ENCODE results near the gene IL1RAPL1. TPM values are rescaled to one million over a fixed set of nuclear protein-coding genes. Genes with fewer than 3 reads are reported as not detected.

Gene IL1RAPL1
- total RNA-seq, 2 experiments from 2014 or later = not detected

DNA sequence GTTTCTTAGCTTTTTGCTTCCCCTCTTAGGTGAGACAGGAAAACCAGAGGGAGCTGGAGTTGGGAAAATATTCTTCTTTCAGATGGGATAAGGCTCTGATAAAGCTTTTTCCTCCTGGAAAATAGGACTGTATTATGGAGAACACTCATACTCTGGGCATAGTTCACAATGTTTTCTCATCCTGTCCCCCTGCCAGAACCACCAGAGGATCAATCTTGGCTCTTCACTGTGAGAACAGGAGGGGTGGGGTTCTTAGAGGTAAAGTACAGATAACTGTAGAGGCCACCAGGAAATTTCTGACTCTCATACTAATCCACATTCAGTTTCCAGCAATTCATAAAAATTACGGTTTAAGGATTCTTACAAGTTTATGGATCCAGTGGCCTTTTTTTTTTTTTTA lies 966.3 kb downstream of the IL1RAPL1 start:
- Histone ChIP-seq H3K36me3 (ENCODE audit: insufficient read depth, low read length) (no peaks in the 10 kb centered on the region), H3K4me3 (ENCODE audit: low read length) (no peak overlapping the region), H3K9me3 (ENCODE audit: control insufficient read depth in 1 of 2, insufficient read depth in 1 of 2, low read length in 2 of 2) (no peaks in the 10 kb centered on the region), H3K27ac (ENCODE audit: low read depth in 1 of 2, low read length in 2 of 2) (no peak overlapping the region), H3K27me3 (ENCODE audit: control insufficient read depth in 1 of 2, insufficient read depth in 2 of 2, low read length in 2 of 2) (no peaks in the 10 kb centered on the region), H3K4me1 (ENCODE audit: insufficient read depth, low read length) (no peaks in the 10 kb centered on the region)
- ATAC-seq (ENCODE audit: poor library complexity) (no peak), DNase-seq (no peak)
- H3K36me3 Mint-ChIP-seq (ENCODE audit: low read depth) = no peaks in the 10 kb centered on the region
- POLR2A ChIA-PET = no interaction called here
- CTCF ChIA-PET = no interaction called here
- no peaks in the 10 kb centered on the region for H3K9me3 Mint-ChIP-seq
- intact Hi-C loops (cut with DNase I, micrococcal nuclease) = no loop called here
- H3K27ac Mint-ChIP-seq = no peak overlapping the region
- no peaks in the 10 kb centered on the region for H3K27me3 Mint-ChIP-seq
- H3K4me1 Mint-ChIP-seq (ENCODE audit: low read depth) = no peaks in the 10 kb centered on the region
- H3K4me3 Mint-ChIP-seq = no peak overlapping the region
- TF ChIP-seq, protein P1, sequence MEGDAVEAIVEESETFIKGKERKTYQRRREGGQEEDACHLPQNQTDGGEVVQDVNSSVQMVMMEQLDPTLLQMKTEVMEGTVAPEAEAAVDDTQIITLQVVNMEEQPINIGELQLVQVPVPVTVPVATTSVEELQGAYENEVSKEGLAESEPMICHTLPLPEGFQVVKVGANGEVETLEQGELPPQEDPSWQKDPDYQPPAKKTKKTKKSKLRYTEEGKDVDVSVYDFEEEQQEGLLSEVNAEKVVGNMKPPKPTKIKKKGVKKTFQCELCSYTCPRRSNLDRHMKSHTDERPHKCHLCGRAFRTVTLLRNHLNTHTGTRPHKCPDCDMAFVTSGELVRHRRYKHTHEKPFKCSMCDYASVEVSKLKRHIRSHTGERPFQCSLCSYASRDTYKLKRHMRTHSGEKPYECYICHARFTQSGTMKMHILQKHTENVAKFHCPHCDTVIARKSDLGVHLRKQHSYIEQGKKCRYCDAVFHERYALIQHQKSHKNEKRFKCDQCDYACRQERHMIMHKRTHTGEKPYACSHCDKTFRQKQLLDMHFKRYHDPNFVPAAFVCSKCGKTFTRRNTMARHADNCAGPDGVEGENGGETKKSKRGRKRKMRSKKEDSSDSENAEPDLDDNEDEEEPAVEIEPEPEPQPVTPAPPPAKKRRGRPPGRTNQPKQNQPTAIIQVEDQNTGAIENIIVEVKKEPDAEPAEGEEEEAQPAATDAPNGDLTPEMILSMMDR (IDR thresholded peaks at IDR 0.05) = no peak

DNA sequence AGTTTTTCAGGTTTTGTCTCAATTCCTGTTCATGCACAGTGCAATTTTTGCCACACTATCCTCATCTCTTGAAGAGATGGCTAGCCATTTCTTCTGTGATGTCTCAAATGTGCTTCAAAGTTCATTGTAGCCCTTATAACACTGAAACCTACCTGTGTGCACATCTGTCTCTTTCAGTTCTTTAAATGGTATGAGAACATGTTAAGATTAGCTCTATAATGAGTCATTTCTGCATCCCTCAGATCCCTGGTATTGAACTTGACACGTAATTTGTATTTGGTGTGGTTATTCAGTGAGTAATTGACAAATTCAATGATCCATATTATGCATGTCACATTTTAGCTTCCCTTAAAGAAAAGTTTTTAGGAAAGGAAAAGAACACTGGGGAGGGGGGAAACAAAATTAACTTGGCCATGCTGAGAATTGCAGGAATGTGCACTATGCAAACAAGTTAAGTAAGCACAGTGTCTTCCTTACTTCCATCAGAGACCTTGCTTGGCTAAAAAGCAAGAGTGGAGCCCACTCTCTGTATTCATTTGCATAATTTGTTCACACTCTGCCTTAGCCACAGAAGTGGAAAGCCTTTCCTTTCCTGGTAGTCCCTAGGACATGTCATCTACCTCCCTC lies 968.3 kb downstream of the IL1RAPL1 start:
- ATAC-seq (ENCODE audit: poor library complexity) = no peak
- no peaks in the 10 kb centered on the region for H3K4me1 Mint-ChIP-seq (ENCODE audit: low read depth)
- intact Hi-C loops (cut with DNase I, micrococcal nuclease) = no loop called here
- CTCF ChIA-PET = no interaction called here
- H3K27me3 Mint-ChIP-seq = no peaks in the 10 kb centered on the region
- Histone ChIP-seq H3K9me3 (ENCODE audit: control insufficient read depth in 1 of 2, insufficient read depth in 1 of 2, low read length in 2 of 2) (peaks cover 0 to 3% of the 10 kb centered on the region in 2 experiments), H3K27me3 (ENCODE audit: control insufficient read depth in 1 of 2, insufficient read depth in 2 of 2, low read length in 2 of 2) (no peaks in the 10 kb centered on the region), H3K27ac (ENCODE audit: low read depth in 1 of 2, low read length in 2 of 2) (no peak overlapping the region), H3K36me3 (ENCODE audit: insufficient read depth, low read length) (no peaks in the 10 kb centered on the region), H3K4me3 (ENCODE audit: low read length) (no peak overlapping the region), H3K4me1 (ENCODE audit: insufficient read depth, low read length) (no peaks in the 10 kb centered on the region)
- no peaks in the 10 kb centered on the region for H3K36me3 Mint-ChIP-seq (ENCODE audit: low read depth)
- no peak for DNase-seq
- no peak overlapping the region for H3K4me3 Mint-ChIP-seq
- POLR2A ChIA-PET = no interaction called here
- TF ChIP-seq, protein P1 (IDR thresholded peaks at IDR 0.05) = no peak
- H3K27ac Mint-ChIP-seq = no peak overlapping the region
- no peaks in the 10 kb centered on the region for H3K9me3 Mint-ChIP-seq

DNA sequence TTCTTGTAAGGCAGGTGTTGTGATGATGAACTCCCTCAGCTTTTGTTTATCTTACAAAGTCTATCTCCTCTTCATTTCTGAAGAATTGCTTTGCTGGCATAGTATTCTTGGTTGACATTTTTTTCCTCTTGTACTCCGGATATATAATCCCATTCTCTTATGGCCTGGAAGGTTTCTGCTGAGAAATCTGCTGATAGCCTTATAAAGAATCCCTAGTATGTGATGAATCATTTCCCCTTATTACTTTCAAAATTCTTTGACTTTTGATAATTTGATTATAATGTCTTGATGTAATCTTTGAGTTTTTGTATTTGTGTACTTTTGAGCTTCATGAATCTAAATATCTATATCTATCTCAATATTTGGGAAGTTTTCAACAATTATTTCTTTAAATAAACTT lies 972.8 kb downstream of the IL1RAPL1 start:
- Histone ChIP-seq H3K27ac (ENCODE audit: low read depth in 1 of 2, low read length in 2 of 2) (no peak overlapping the region), H3K27me3 (ENCODE audit: control insufficient read depth in 1 of 2, insufficient read depth in 2 of 2, low read length in 2 of 2) (no peaks in the 10 kb centered on the region), H3K36me3 (ENCODE audit: insufficient read depth, low read length) (no peaks in the 10 kb centered on the region), H3K4me1 (ENCODE audit: insufficient read depth, low read length) (no peaks in the 10 kb centered on the region), H3K9me3 (ENCODE audit: control insufficient read depth in 1 of 2, insufficient read depth in 1 of 2, low read length in 2 of 2) (peaks cover 0 to 12% of the 10 kb centered on the region in 2 experiments), H3K4me3 (ENCODE audit: low read length) (no peak overlapping the region)
- Mint-ChIP-seq H3K4me3 (no peak overlapping the region), H3K4me1 (ENCODE audit: low read depth) (no peaks in the 10 kb centered on the region), H3K9me3 (no peaks in the 10 kb centered on the region), H3K36me3 (ENCODE audit: low read depth) (no peaks in the 10 kb centered on the region), H3K27ac (no peak overlapping the region), H3K27me3 (no peaks in the 10 kb centered on the region)
- ATAC-seq (ENCODE audit: poor library complexity) = no peak
- CTCF ChIA-PET = no interaction called here
- no peak for DNase-seq
- POLR2A ChIA-PET = no interaction called here
- TF ChIP-seq, protein P1 (IDR thresholded peaks at IDR 0.05) = no peak
- intact Hi-C loops (cut with DNase I, micrococcal nuclease) = no loop called here

Data from CD4-positive, alpha-beta T cell (primary cell).